ENCODE data around the gene PEPD.

GRCh38 chr19:33473653-33474305, 47.8 kb downstream of the PEPD start:
- no peak for TF ChIP-seq POLR2A (IDR thresholded peaks at IDR 0.05; ENCODE audit: low read length)
- no peak for TF ChIP-seq GATA1 (IDR thresholded peaks at IDR 0.05; ENCODE audit: low read depth, low read length)

All from erythroblast (primary cell).